ENCODE data around the gene ABCB8. TPM values are rescaled to one million over a fixed set of nuclear protein-coding genes. Genes with fewer than 3 reads are reported as not detected.

Gene ABCB8
- total and polyA plus RNA-seq, 9 of the 15 experiments (the other 6 are each of a cell fraction or from before 2014, with no cell fraction given): 7.6 to 106 (median 36.3) TPM

DNA sequence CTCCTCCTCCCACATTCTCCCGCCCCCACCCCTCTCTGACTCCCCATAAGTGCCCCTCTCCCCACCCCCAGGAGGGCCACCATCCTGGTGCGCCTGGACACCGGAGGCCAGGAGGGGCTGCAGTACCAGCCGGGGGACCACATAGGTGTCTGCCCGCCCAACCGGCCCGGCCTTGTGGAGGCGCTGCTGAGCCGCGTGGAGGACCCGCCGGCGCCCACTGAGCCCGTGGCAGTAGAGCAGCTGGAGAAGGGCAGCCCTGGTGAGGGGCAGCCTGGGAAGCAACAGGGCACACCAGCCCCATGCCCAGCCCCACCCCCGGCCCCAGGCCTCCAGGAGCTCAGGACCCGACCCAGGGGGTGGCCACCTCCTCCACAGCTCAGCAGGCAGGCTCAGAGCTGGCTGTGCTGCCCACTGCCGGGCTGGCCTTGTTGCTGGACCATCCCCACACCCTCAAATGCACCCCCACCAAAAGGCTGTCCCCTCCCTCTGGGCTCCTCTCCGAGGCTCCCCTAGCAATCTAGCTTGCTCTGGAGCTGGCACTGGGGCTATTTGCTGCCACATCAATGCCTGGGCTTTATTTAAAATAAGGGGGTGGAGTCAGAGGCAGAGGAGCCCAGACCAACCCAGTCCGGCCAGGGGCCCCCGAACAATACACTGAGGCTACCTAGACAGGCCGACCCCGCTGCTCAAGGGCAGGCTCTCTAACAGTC is 18.8 kb upstream of the ABCB8 start (continued):
- TF ChIP-seq DIDO1 (tag; IDR thresholded peaks at IDR 0.05; ENCODE audit: low read depth): no peak
- TF ChIP-seq, protein P1, sequence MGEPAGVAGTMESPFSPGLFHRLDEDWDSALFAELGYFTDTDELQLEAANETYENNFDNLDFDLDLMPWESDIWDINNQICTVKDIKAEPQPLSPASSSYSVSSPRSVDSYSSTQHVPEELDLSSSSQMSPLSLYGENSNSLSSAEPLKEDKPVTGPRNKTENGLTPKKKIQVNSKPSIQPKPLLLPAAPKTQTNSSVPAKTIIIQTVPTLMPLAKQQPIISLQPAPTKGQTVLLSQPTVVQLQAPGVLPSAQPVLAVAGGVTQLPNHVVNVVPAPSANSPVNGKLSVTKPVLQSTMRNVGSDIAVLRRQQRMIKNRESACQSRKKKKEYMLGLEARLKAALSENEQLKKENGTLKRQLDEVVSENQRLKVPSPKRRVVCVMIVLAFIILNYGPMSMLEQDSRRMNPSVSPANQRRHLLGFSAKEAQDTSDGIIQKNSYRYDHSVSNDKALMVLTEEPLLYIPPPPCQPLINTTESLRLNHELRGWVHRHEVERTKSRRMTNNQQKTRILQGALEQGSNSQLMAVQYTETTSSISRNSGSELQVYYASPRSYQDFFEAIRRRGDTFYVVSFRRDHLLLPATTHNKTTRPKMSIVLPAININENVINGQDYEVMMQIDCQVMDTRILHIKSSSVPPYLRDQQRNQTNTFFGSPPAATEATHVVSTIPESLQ (CRISPR knock-in tag; IDR thresholded peaks at IDR 0.05): no peak
- 0 out of 2 replicates have a peak, but pooled peaks have one; percentile 36 for TF ChIP-seq TAF7 (tag; IDR thresholded peaks at IDR 0.05)
- TF ChIP-seq, protein P2, sequence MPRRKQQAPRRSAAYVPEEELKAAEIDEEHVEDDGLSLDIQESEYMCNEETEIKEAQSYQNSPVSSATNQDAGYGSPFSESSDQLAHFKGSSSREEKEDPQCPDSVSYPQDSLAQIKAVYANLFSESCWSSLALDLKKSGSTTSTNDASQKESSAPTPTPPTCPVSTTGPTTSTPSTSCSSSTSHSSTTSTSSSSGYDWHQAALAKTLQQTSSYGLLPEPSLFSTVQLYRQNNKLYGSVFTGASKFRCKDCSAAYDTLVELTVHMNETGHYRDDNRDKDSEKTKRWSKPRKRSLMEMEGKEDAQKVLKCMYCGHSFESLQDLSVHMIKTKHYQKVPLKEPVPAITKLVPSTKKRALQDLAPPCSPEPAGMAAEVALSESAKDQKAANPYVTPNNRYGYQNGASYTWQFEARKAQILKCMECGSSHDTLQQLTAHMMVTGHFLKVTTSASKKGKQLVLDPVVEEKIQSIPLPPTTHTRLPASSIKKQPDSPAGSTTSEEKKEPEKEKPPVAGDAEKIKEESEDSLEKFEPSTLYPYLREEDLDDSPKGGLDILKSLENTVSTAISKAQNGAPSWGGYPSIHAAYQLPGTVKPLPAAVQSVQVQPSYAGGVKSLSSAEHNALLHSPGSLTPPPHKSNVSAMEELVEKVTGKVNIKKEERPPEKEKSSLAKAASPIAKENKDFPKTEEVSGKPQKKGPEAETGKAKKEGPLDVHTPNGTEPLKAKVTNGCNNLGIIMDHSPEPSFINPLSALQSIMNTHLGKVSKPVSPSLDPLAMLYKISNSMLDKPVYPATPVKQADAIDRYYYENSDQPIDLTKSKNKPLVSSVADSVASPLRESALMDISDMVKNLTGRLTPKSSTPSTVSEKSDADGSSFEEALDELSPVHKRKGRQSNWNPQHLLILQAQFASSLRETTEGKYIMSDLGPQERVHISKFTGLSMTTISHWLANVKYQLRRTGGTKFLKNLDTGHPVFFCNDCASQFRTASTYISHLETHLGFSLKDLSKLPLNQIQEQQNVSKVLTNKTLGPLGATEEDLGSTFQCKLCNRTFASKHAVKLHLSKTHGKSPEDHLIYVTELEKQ (CRISPR knock-in tag; IDR thresholded peaks at IDR 0.05): no peak
- no peak for TF ChIP-seq POLR2AphosphoS2 (IDR thresholded peaks at IDR 0.05; ENCODE audit: low read length)
- TF ChIP-seq BDP1 (IDR thresholded peaks at IDR 0.05; ENCODE audit: insufficient read depth, insufficient read length): no peak
- TF ChIP-seq ZKSCAN8 (CRISPR knock-in tag; IDR thresholded peaks at IDR 0.05): 0 out of 2 replicates have a peak, but pooled peaks have one; percentile 19
- no peak for TF ChIP-seq SETDB1 (IDR thresholded peaks at IDR 0.05; ENCODE audit: low read length)
- no peak for TF ChIP-seq ILK (tag; IDR thresholded peaks at IDR 0.05; ENCODE audit: borderline replicate concordance, low read depth)
- TF ChIP-seq, protein P3, sequence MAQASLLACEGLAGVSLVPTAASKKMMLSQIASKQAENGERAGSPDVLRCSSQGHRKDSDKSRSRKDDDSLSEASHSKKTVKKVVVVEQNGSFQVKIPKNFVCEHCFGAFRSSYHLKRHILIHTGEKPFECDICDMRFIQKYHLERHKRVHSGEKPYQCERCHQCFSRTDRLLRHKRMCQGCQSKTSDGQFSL (CRISPR knock-in tag; IDR thresholded peaks at IDR 0.05): no peak; the same call in 1 of the 2 replicates
- TF ChIP-seq, protein P3 (tag; IDR thresholded peaks at IDR 0.05): peak in 1 of 2 experiments; percentile 39; a peak in 1 of 4 replicates
- TF ChIP-seq, protein P4, sequence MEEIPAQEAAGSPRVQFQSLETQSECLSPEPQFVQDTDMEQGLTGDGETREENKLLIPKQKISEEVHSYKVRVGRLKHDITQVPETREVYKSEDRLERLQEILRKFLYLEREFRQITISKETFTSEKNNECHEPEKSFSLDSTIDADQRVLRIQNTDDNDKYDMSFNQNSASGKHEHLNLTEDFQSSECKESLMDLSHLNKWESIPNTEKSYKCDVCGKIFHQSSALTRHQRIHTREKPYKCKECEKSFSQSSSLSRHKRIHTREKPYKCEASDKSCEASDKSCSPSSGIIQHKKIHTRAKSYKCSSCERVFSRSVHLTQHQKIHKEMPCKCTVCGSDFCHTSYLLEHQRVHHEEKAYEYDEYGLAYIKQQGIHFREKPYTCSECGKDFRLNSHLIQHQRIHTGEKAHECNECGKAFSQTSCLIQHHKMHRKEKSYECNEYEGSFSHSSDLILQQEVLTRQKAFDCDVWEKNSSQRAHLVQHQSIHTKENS (CRISPR knock-in tag; IDR thresholded peaks at IDR 0.05): no peak
- no peak; the same call in 1 of the 2 replicates for TF ChIP-seq POLR2G (IDR thresholded peaks at IDR 0.05; ENCODE audit: low read depth, low read length)
- 0 out of 2 replicates have a peak, but pooled peaks have one; percentile 20 for TF ChIP-seq LARP7 (IDR thresholded peaks at IDR 0.05)
- no peak for TF ChIP-seq HNRNPH1 (optimal IDR thresholded peaks at IDR 0.05; ENCODE audit: low read depth, low read length)
- TF ChIP-seq, protein P5, sequence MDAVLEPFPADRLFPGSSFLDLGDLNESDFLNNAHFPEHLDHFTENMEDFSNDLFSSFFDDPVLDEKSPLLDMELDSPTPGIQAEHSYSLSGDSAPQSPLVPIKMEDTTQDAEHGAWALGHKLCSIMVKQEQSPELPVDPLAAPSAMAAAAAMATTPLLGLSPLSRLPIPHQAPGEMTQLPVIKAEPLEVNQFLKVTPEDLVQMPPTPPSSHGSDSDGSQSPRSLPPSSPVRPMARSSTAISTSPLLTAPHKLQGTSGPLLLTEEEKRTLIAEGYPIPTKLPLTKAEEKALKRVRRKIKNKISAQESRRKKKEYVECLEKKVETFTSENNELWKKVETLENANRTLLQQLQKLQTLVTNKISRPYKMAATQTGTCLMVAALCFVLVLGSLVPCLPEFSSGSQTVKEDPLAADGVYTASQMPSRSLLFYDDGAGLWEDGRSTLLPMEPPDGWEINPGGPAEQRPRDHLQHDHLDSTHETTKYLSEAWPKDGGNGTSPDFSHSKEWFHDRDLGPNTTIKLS (IDR thresholded peaks at IDR 0.05; ENCODE audit: borderline replicate concordance, low read depth): no peak

Measured in K562 (cell line).